Spleen (tissue), 11 donors: ENCODE results near the gene DHX32. TPM values are rescaled to one million over a fixed set of nuclear protein-coding genes. Genes with fewer than 3 reads are reported as not detected.

Experiments
- DNase-seq: peaks from one replicate; pipeline ENCODE4 v3.0.0-alpha.2; 2020
- H3K27ac ChIP-seq, 8 donors: fragments of 200-600 bp; sonication (generic) in 7 of 8; 1 replicate in 4 of 8; 2 replicates in 4 of 8; pipeline versions ENCODE4 v1.5.0 to v1.8.0; 2016 to 2021; ENCODE audit warnings: inconsistent platforms in 4 of 8, mild to moderate bottlenecking in 4 of 8, moderate library complexity in 1 of 8
- H3K27me3 ChIP-seq, 7 donors: fragments of 200-600 bp; sonication (generic) in 6 of 7; replicated peaks in 1 of 7; 1 replicate in 4 of 7; 2 replicates in 3 of 7; pipeline versions ENCODE4 v1.5.0 to v1.8.0; 2016 to 2021; ENCODE audit warnings: inconsistent platforms in 3 of 7, mild to moderate bottlenecking in 1 of 7
- H3K36me3 ChIP-seq, 6 donors: fragments of 200-600 bp; sonication (generic) in 5 of 6; 1 replicate in 4 of 6; 2 replicates in 2 of 6; pipeline versions ENCODE4 v1.5.0 to v1.8.0; 2016 to 2021; ENCODE audit warnings: inconsistent platforms in 2 of 6
- H3K4me1 ChIP-seq, 6 donors: fragments of 200-600 bp; sonication (generic) in 5 of 6; 1 replicate in 3 of 6; 2 replicates in 3 of 6; pipeline versions ENCODE4 v1.5.0 to v1.8.0; 2016 to 2021; ENCODE audit warnings: inconsistent platforms in 3 of 6
- H3K4me3 ChIP-seq, 8 donors: fragments of 200-600 bp; sonication (generic) in 7 of 8; 1 replicate in 4 of 8; 2 replicates in 4 of 8; pipeline versions ENCODE4 v1.5.0 to v1.8.0; 2016 to 2021; ENCODE audit warnings: inconsistent platforms in 4 of 8, mild to moderate bottlenecking in 4 of 8, moderate library complexity in 2 of 8
- H3K9me3 ChIP-seq, 8 donors: fragments of 200-600 bp; sonication (generic) in 7 of 8; 1 replicate in 4 of 8; 2 replicates in 4 of 8; pipeline versions ENCODE4 v1.5.0 to v1.8.0; 2016 to 2021; ENCODE audit warnings: inconsistent platforms in 4 of 8
- POLR2A ChIP-seq, 3 donors: fragments of 450-650 bp; IDR thresholded peaks; one replicate each; pipeline ENCODE4 v1.5.1; 2017; ENCODE audit warnings: antibody characterized with exemption in 3 of 3, mild to moderate bottlenecking in 1 of 3
- POLR2AphosphoS5 ChIP-seq, 3 donors: sonication (generic); formaldehyde crosslinking; IDR thresholded peaks; one replicate each; pipeline ENCODE4 v1.5.1; 2017; ENCODE audit warnings: antibody characterized with exemption in 3 of 3
- WGBS, 5 donors: extraction: QIAGEN DNeasy Blood & Tissue Kit in 3 of 5; methylation state at CpG; one replicate each; pipeline versions ENCODE4 v1.1.5 to v1.1.7; 2013 to 2018; 5-methylcytosine and 5-hydroxymethylcytosine counted together
- intact Hi-C: fragments of 100-400 bp; cut with DNase I; formaldehyde crosslinking; loops from one replicate; pipeline ENCODE4 v1.15.0; 2023; ENCODE audit warnings: low total_unique reads
- polyA plus RNA-seq, 3 donors: library from polyadenylated mRNA; stranded (reverse); fragments of 200-250 nt; gene quantifications; one replicate each; pipeline ENCODE4 v1.2.1, GENCODE V29; 2013
- total RNA-seq, 7 donors: library from RNA; depleted of rRNA in 3 of 7; stranded (reverse); fragments of >200 nt in 3 of 7; fragmentation: NEBNext Ultra II Directional in 4 of 7; extraction: Animal tissue kit (Norgen Biotek cat#: 25700) in 4 of 7; gene quantifications; one replicate each; pipeline versions ENCODE4 v1.1.0 to v1.2.1, GENCODE V29; 2016 to 2021
- TF ChIP-seq, protein P1 (sequence below), 11 experiments: fragments of 200-600 bp in 7 of 11; fragments of 450-650 bp in 4 of 11; sonication (generic) in 4 of 11; IDR thresholded peaks in 8 of 11; conservative IDR thresholded peaks in 3 of 11; 1 replicate in 7 of 11; 2 replicates in 4 of 11; pipeline versions ENCODE4 v1.4.0 to v1.8.0; 2016 to 2021; ENCODE audit warnings: antibody characterized with exemption in 11 of 11, inconsistent platforms in 4 of 11, mild to moderate bottlenecking in 1 of 11
- donor health status: healthy with polysubstance abuse.
- donor health status: DM: no; HTN: no; CAD: no; lungs with moderate emphysema.
- donor health status: DM: no; HTN: no; CAD: no.
- donor health status: Bipolar disorder and iron deficiency.
- donor health status: healthy.
- donor health status: DM: no; HTN: no; CAD: no.
- donor health status: DM: yes; HTN: yes; CAD: no.

Gene DHX32
- total and polyA plus RNA-seq, 10 donors: 8.6 to 27.7 (median 20.9) TPM

DNA sequence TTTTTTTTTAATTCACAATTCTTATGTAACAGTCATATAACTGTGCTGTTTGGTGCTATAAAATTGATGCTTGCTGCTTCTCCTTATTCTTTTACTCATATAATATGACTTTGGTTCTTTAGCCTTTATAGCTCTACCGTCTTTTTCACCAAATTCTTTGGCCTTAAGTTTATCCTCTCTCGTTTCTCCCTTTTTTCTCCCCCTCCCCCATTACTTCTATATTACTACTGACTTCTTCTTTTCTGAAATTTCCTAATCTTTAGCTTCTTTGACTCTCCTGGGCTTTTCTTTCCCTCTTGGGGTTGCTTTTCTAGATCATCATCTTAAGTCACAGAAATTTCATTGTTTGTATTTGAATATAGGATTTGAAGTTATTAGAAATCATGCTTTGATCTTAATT lies 54.0 kb downstream of the DHX32 start:
- H3K9me3 ChIP-seq: no peaks in the 10 kb centered on the region
- no peak overlapping the region for H3K4me3 ChIP-seq
- 68 to 93% (median 75%) methylated on average over 2 of the region's 2 CpGs for WGBS, 5 donors
- intact Hi-C loops: loop anchor here (10.0 kb wide), 1 partner anchor 102 kb away; no protein-coding TSS in a partner anchor
- peaks cover 2 to 64% (median 47%) of the 10 kb centered on the region in 6 donors for H3K36me3 ChIP-seq
- peaks cover 17 to 40% (median 39%) of the 10 kb centered on the region in 6 donors for H3K4me1 ChIP-seq
- TF ChIP-seq, protein P1, sequence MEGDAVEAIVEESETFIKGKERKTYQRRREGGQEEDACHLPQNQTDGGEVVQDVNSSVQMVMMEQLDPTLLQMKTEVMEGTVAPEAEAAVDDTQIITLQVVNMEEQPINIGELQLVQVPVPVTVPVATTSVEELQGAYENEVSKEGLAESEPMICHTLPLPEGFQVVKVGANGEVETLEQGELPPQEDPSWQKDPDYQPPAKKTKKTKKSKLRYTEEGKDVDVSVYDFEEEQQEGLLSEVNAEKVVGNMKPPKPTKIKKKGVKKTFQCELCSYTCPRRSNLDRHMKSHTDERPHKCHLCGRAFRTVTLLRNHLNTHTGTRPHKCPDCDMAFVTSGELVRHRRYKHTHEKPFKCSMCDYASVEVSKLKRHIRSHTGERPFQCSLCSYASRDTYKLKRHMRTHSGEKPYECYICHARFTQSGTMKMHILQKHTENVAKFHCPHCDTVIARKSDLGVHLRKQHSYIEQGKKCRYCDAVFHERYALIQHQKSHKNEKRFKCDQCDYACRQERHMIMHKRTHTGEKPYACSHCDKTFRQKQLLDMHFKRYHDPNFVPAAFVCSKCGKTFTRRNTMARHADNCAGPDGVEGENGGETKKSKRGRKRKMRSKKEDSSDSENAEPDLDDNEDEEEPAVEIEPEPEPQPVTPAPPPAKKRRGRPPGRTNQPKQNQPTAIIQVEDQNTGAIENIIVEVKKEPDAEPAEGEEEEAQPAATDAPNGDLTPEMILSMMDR (IDR thresholded peaks at IDR 0.05 in 8 of 11, conservative IDR thresholded peaks at IDR 0.05 in 3 of 11): no peak
- TF ChIP-seq POLR2AphosphoS5 (IDR thresholded peaks at IDR 0.05) (no peak), POLR2A (IDR thresholded peaks at IDR 0.05) (no peak)
- H3K27ac ChIP-seq: no peak overlapping the region
- no peaks in the 10 kb centered on the region for H3K27me3 ChIP-seq
- no peak for DNase-seq

DNA sequence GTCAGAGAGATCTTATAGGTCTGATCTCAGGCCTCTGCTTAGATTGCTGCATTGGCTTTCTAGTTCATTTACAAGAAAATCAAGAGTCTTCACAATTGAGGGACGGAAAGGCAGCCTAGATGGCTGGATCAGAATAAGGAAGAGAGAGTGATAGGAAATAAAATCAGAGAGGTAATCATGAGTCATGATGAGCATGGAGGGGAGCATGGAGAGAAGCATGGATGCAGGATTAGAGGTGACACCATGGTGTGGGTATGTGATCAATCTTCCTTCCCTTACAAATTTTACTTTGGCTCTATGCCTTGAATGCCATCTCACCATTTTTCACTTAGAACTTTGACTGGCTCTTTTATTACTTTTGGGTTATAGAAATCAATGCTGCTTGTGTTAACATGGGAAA lies 56.4 kb downstream of the DHX32 start:
- WGBS, 5 donors: 75 to 84% (median 81%) methylated on average over 1 of the region's 1 CpG
- no peak for DNase-seq
- Histone ChIP-seq H3K4me3 (peak overlapping the region in 6 of 8 donors; percentile 93 to 100 (median 98)), H3K9me3 (no peaks in the 10 kb centered on the region), H3K27ac (no peak overlapping the region), H3K36me3 (peaks cover 0 to 40% (median 24%) of the 10 kb centered on the region in 6 donors), H3K4me1 (peaks cover 24 to 58% (median 46%) of the 10 kb centered on the region in 6 donors), H3K27me3 (no peaks in the 10 kb centered on the region)
- intact Hi-C loops: loop anchor here (10.0 kb wide), 1 partner anchor 100 kb away; no protein-coding TSS in a partner anchor
- TF ChIP-seq POLR2AphosphoS5 (IDR thresholded peaks at IDR 0.05) (no peak), POLR2A (IDR thresholded peaks at IDR 0.05) (no peak)
- TF ChIP-seq, protein P1 (IDR thresholded peaks at IDR 0.05 in 8 of 11, conservative IDR thresholded peaks at IDR 0.05 in 3 of 11): no peak

DNA sequence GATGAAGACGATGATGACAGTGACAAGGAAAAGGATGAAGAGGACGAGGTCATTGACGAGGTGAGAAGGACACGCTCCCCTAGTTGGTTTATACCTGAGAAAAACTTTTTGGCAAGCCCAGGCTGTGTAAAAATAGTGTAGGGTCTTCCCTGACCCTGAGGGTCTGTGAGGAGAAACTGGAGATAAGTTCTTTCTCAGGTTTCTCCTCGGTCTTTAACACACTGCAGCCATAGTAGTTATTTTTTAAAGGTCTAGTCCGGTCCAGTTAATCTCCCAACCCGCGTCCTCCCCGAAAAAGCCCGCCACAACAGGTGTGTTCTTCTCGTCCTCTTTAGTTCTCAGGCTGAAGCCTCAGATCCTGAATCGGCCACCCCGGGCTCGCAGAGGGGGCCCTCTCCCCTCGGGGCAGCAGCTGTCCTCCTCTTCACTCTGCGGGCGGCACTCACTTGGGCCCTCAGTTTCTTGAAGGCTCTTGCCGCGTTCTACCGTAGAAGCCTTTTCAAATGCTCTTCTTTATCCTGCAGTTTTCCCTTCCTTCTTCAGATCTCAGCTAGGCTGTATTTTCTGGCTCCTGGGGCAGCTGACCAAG lies 57.3 kb downstream of the DHX32 start:
- Histone ChIP-seq H3K27ac (peak overlapping the region; percentile 79 to 96 (median 90)), H3K4me1 (peaks cover 24 to 58% (median 46%) of the 10 kb centered on the region in 6 donors), H3K36me3 (peaks cover 0 to 30% (median 14%) of the 10 kb centered on the region in 6 donors), H3K4me3 (peak overlapping the region; percentile 87 to 100 (median 98)), H3K27me3 (no peaks in the 10 kb centered on the region), H3K9me3 (no peaks in the 10 kb centered on the region)
- WGBS, 5 donors: 0 to 1% (median 0%) methylated on average over 20 of the region's 20 CpGs
- peak; percentile 84 for DNase-seq
- TF ChIP-seq POLR2AphosphoS5 (IDR thresholded peaks at IDR 0.05) (no peak), POLR2A (IDR thresholded peaks at IDR 0.05) (no peak)
- TF ChIP-seq, protein P1 (IDR thresholded peaks at IDR 0.05 in 8 of 11, conservative IDR thresholded peaks at IDR 0.05 in 3 of 11): no peak
- intact Hi-C loops: loop anchor here (10.0 kb wide), 1 partner anchor 99 kb away; no protein-coding TSS in a partner anchor

DNA sequence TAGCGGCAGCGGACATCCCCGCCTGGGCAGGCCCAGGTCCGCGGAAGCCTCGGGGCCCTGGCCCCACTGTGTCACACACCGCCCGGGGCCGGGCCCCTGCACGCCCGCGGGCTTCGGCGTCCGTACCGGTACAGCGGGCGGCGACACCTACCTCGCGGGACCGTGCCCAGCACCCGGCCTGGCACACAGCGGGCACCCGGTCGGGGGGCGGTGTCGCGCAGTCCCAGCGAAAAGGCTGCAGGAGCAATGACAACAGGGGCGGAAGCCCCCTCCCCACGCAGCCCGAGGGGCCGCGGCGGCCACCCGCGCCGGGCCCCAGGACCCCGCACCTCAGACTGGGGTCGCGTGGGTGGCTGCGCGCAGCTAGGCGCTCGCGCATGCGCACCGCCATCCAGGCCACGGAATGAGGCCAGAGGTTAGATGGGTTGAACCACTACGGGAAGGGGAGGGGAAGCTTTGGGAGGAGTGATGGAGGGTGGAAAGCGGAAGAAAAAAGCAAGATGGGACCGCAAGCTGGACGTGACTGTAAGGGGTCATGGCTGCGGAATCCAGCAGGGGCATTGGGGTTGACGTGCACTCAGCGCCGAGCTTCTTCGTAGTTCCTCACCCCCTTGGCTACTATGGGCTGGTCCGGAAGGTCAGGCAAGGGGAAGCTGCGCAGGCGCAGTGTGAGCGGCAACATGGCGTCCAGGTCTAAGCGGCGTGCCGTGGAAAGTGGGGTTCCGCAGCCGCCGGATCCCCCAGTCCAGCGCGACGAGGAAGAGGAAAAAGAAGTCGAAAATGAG lies 58.0 kb downstream of the DHX32 start, which contains the start of the genes BCCIP and UROS:
TSS of gene BCCIP (plus strand) at position 669 of the 785 bp plus-strand sequence. CDS start at position 681, 12 bp downstream.
TSS of gene UROS (minus strand) at position 381 of the 785 bp plus-strand sequence. CDS start 6,759 bp downstream, outside the sequence.
- Histone ChIP-seq H3K4me1 (peaks cover 24 to 58% (median 46%) of the 10 kb centered on the region in 6 donors), H3K4me3 (peak within 1 kb of the TSS; percentile 87 to 100 (median 98)), H3K9me3 (no peaks in the 10 kb centered on the region), H3K27ac (peak within 1 kb of the TSS; percentile 79 to 96 (median 90)), H3K36me3 (peaks cover 0 to 23% (median 7%) of the 10 kb centered on the region in 6 donors), H3K27me3 (no peaks in the 10 kb centered on the region)
- DNase-seq: peak; percentile 97
- TF ChIP-seq, protein P1 (IDR thresholded peaks at IDR 0.05 in 8 of 11, conservative IDR thresholded peaks at IDR 0.05 in 3 of 11): peak in 2 of 11 experiments; percentile 12 to 23
- TF ChIP-seq POLR2AphosphoS5 (IDR thresholded peaks at IDR 0.05): peak; percentile 93 to 97 (median 94)
- peak in 2 of 3 donors; percentile 52 for TF ChIP-seq POLR2A (IDR thresholded peaks at IDR 0.05)
- WGBS, 5 donors: 0% methylated on average over 45 to 74 of the region's 74 CpGs
- intact Hi-C loops: loop anchor here (10.0 kb wide), 1 partner anchor 98 kb away; no protein-coding TSS in a partner anchor
